BLaER1 (cell line): ENCODE measurements around the gene CHCHD3.
A peak's percentile ranks its signal among the peaks of the same experiment; 100 is the strongest.

Experiments
- H3K27ac ChIP-seq: shearing (Covaris generic); formaldehyde crosslinking; 2 replicates; pipeline ENCODE4 v1.8.1; 2022
- H3K27me3 ChIP-seq: shearing (Covaris generic); formaldehyde crosslinking; 2 replicates; pipeline ENCODE4 v1.8.1; 2022
- H3K36me3 ChIP-seq: shearing (Covaris generic); formaldehyde crosslinking; 2 replicates; pipeline ENCODE4 v1.8.1; 2022
- H3K4me1 ChIP-seq: shearing (Covaris generic); formaldehyde crosslinking; 2 replicates; pipeline ENCODE4 v1.8.1; 2022
- H3K4me2 ChIP-seq: shearing (Covaris generic); formaldehyde crosslinking; 2 replicates; pipeline ENCODE4 v1.8.1; 2022
- H3K4me3 ChIP-seq: shearing (Covaris generic); formaldehyde crosslinking; 2 replicates; pipeline ENCODE4 v1.8.1; 2022
- H3K9ac ChIP-seq: shearing (Covaris generic); formaldehyde crosslinking; 2 replicates; pipeline ENCODE4 v1.8.1; 2022
- H3K9me3 ChIP-seq: shearing (Covaris generic); formaldehyde crosslinking; 2 replicates; pipeline ENCODE4 v1.8.1; 2022
- H4K20me1 ChIP-seq: shearing (Covaris generic); formaldehyde crosslinking; 2 replicates; pipeline ENCODE4 v1.8.1; 2022
- Cebpa-rat ChIP-seq: shearing (Covaris generic); IDR thresholded peaks from 2 replicates; pipeline ENCODE4 v1.8.1; 2022

CHCHD3 gene

DNA sequence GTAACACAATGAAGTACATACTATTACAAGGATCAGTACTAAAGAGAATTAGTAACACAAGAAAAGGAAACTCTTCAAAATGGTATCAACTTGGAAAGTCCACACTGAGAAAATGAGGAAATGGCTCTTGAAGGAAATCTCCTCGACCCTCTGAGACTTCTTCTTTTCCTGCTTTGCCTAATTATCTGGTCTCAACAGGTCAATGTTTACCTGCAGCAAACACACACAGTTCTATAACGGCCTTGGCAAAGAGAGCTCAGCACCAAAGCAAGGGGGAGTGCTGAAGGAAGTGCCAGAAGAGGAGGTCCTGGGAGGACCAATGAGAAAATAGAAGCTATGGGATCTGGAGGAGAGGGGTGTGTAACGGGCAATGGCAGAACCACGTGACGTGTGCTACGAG is 21.9 kb downstream of the CHCHD3 start:
- Histone ChIP-seq H4K20me1 (peaks cover 62% of the 10 kb centered on the region), H3K27ac (no peak overlapping the region), H3K4me3 (no peak overlapping the region), H3K9ac (no peak overlapping the region), H3K36me3 (peaks cover 39% of the 10 kb centered on the region), H3K9me3 (no peaks in the 10 kb centered on the region; the same call in 1 of the 2 replicates), H3K4me2 (no peak overlapping the region), H3K4me1 (peaks cover 7% of the 10 kb centered on the region), H3K27me3 (no peaks in the 10 kb centered on the region)
- TF ChIP-seq Cebpa-rat, result no peak

DNA sequence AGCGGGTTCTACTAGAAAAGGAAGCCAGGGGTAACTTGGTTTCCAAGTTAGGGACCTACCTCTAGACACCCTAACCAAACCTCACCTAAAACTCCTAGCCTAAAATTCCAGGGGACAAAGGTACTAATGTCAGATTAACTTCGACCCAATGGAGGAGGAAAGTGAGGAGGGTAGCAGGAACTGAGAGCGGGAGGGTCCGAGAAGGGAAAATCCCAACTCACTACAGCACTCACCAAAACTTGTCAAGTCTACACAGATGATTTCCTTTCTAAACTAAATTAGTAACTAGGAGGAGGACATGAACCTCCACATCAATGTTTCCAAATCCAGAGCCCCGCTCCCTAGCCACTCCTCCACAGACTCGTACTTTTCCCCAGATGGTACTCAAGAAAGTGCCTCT is 22.6 kb downstream of the CHCHD3 start:
- Histone ChIP-seq H3K36me3 (peaks cover 42% of the 10 kb centered on the region), H3K4me2 (no peak overlapping the region), H3K9ac (no peak overlapping the region), H3K27me3 (no peaks in the 10 kb centered on the region), H3K4me1 (peaks cover 14% of the 10 kb centered on the region), H4K20me1 (peaks cover 63% of the 10 kb centered on the region), H3K9me3 (no peaks in the 10 kb centered on the region; the same call in 1 of the 2 replicates), H3K4me3 (no peak overlapping the region), H3K27ac (no peak overlapping the region)
- no peak for TF ChIP-seq Cebpa-rat

DNA sequence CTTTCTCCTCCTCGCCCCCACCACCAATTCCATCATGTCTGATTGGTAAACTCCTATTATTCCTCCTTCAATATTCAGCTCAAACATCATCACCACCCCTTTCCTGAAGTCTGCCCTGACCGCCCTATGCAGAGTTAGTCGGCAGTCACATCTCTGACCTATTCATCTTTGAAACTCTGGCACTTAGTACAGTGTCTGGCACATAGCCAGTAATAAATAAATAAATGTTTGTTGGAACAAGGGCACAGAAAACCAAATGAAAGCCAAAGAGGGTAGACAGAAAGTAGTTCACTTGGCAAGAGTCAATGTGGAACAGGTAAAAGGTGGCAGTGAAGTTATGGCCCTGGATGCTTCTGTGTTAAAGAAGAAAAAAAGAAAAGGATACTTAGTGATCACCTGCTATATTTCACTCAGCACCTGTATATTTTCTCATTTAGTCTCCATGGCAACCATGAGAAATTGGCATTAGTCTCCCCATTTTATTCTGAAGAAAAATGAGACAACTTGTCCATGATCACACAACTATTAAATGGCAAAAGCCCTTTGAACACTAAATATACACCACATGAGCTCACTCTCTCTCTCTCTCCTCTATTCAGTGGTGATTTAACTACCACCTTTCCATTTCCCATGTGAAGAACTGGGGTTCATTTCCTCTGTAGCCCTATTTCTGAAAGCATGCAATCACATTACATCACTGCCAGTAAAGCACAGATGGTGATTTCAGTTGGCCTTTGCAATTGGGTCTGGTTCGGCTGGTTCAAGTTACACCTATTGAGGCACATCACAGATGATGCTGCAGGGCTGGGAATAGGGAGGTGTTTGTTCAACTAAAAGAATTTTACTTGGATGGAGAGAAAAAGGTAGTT is 25.3 kb downstream of the CHCHD3 start:
- peaks cover 33% of the 10 kb centered on the region for H3K36me3 ChIP-seq
- no peaks in the 10 kb centered on the region; the same call in 1 of the 2 replicates for H3K9me3 ChIP-seq
- H3K27me3 ChIP-seq, result no peaks in the 10 kb centered on the region
- no peak overlapping the region for H3K4me3 ChIP-seq
- H3K27ac ChIP-seq, result no peak overlapping the region
- H3K9ac ChIP-seq, result no peak overlapping the region
- no peak overlapping the region for H3K4me2 ChIP-seq
- TF ChIP-seq Cebpa-rat, result no peak
- peaks cover 40% of the 10 kb centered on the region for H3K4me1 ChIP-seq
- peaks cover 70% of the 10 kb centered on the region for H4K20me1 ChIP-seq

GRCh38 chr7:133054162-133054840 is 27.6 kb downstream of the CHCHD3 start:
- peak overlapping the region; percentile 66 for H3K4me2 ChIP-seq
- peaks cover 18% of the 10 kb centered on the region for H3K36me3 ChIP-seq
- no peak for TF ChIP-seq Cebpa-rat
- H3K27me3 ChIP-seq, result no peaks in the 10 kb centered on the region
- peaks cover 81% of the 10 kb centered on the region for H4K20me1 ChIP-seq
- H3K4me1 ChIP-seq, result peaks cover 55% of the 10 kb centered on the region
- H3K4me3 ChIP-seq, result no peak overlapping the region
- H3K9me3 ChIP-seq, result no peaks in the 10 kb centered on the region
- H3K9ac ChIP-seq, result no peak overlapping the region
- H3K27ac ChIP-seq, result no peak overlapping the region

DNA sequence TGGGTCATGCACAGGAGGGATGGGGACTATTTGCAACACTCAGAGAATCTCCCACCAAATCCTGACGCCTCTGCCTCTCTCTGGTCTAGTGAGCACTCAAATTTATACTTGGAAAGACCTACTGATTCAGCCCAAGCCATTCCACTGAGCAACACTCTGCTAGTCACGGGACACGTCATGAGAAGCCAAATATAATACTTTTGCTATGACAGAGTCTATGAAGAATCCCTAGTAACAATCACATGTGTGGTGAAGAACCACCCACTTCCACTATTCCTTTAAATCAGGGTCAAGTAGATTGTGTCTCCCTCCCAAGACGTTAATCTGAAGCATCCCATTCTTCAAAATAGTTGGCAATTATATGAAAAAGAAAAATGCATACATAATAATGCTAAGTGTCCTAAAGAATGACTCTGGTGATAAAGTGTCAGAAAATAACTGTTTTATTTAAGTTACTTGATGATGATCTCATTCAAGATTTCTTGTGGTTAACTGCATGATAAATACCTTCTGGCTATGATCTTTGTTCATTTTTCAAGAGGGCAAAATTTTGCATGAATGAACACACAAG is 28.5 kb downstream of the CHCHD3 start:
- H3K4me3 ChIP-seq, result no peak overlapping the region
- H3K4me1 ChIP-seq, result peaks cover 54% of the 10 kb centered on the region
- peaks cover 12% of the 10 kb centered on the region; the same call in 1 of the 2 replicates for H3K36me3 ChIP-seq
- H3K27me3 ChIP-seq, result no peaks in the 10 kb centered on the region
- no peaks in the 10 kb centered on the region for H3K9me3 ChIP-seq
- peaks cover 80% of the 10 kb centered on the region for H4K20me1 ChIP-seq
- H3K27ac ChIP-seq, result no peak overlapping the region
- H3K9ac ChIP-seq, result no peak overlapping the region
- peak overlapping the region; percentile 66 for H3K4me2 ChIP-seq
- TF ChIP-seq Cebpa-rat, result no peak

GRCh38 chr7:133052826-133053225 is 29.1 kb downstream of the CHCHD3 start:
- Histone ChIP-seq H3K9me3 (no peaks in the 10 kb centered on the region), H3K27ac (no peak overlapping the region), H3K4me3 (no peak overlapping the region), H3K9ac (no peak overlapping the region), H3K36me3 (peaks cover 17% of the 10 kb centered on the region), H3K4me1 (peaks cover 54% of the 10 kb centered on the region), H3K4me2 (peak overlapping the region; percentile 66), H4K20me1 (peaks cover 79% of the 10 kb centered on the region), H3K27me3 (no peaks in the 10 kb centered on the region)
- no peak for TF ChIP-seq Cebpa-rat

DNA sequence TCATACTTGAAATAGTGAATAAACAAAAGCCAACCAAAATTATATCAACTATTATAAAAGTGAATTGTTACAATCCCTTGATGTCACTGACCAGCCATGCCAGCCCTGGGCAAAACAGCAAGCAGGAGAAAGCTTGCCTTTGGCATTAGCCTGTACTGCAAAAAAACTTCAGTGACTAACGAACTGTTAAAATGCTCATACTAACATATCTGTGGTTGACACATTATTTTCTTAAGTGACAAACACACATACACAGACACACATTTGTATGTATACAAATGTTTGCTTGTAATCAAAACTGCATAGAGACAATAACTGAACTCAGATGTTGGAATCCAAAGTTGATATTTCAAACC is 29.5 kb downstream of the CHCHD3 start:
- H3K27ac ChIP-seq, result peak overlapping the region; percentile 46; the same call in 1 of the 2 replicates
- no peaks in the 10 kb centered on the region for H3K27me3 ChIP-seq
- H3K9me3 ChIP-seq, result no peaks in the 10 kb centered on the region
- H4K20me1 ChIP-seq, result peaks cover 83% of the 10 kb centered on the region
- peak overlapping the region; percentile 66 for H3K4me2 ChIP-seq
- H3K4me1 ChIP-seq, result peaks cover 54% of the 10 kb centered on the region
- no peak overlapping the region; the same call in 1 of the 2 replicates for H3K9ac ChIP-seq
- no peak for TF ChIP-seq Cebpa-rat
- H3K4me3 ChIP-seq, result no peak overlapping the region
- peaks cover 22% of the 10 kb centered on the region for H3K36me3 ChIP-seq

- Histone ChIP-seq H4K20me1 (peaks cover 80% of the 10 kb centered on the region), H3K9ac (peak overlapping the region; percentile 10; the same call in 1 of the 2 replicates), H3K27me3 (no peaks in the 10 kb centered on the region), H3K4me3 (no peak overlapping the region), H3K27ac (peak overlapping the region; percentile 46; the same call in 1 of the 2 replicates), H3K4me2 (peak overlapping the region; percentile 66), H3K9me3 (no peaks in the 10 kb centered on the region), H3K4me1 (peaks cover 54% of the 10 kb centered on the region), H3K36me3 (peaks cover 25% of the 10 kb centered on the region)
- TF ChIP-seq Cebpa-rat, result no peak
Observed at GRCh38 chr7:133051719-133052400, 30.0 kb downstream of the CHCHD3 start.

- peaks cover 29% of the 10 kb centered on the region for H3K36me3 ChIP-seq
- H3K4me3 ChIP-seq, result no peak overlapping the region
- peak overlapping the region; percentile 66 for H3K4me2 ChIP-seq
- no peaks in the 10 kb centered on the region for H3K9me3 ChIP-seq
- peaks cover 72% of the 10 kb centered on the region for H4K20me1 ChIP-seq
- H3K27ac ChIP-seq, result peak overlapping the region; percentile 40; the same call in 1 of the 2 replicates
- H3K27me3 ChIP-seq, result no peaks in the 10 kb centered on the region
- no peak for TF ChIP-seq Cebpa-rat
- peak overlapping the region; percentile 22; the same call in 1 of the 2 replicates for H3K9ac ChIP-seq
- H3K4me1 ChIP-seq, result peaks cover 54% of the 10 kb centered on the region
Observed at GRCh38 chr7:133051066-133051465, 30.8 kb downstream of the CHCHD3 start.
